ENCODE data around the gene SMAD9.

Gene SMAD9

DNA sequence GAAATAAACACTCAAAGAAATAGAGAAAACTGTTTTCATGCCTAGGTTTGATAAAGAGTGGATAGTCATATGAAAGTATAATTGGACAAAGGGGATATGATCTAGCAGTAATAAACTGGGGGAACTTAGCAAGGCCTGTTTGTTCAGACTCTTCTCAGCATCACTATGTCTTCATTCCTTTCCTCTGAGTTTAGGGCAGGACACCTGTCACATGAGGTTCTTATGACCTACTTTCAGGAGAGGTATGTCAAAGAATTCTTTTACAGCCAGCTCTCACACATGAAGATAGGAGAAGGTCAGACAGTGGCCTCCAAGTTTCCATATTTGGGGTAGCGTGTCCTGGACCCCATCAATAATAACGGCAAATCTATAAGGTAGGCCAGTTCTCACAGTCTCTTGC, 112.4 kb downstream of the SMAD9 start:
- Histone ChIP-seq H2BK5ac (ENCODE audit: low read depth, low read length, poor library complexity, severe bottlenecking) (no peak overlapping the region), H2BK12ac (ENCODE audit: low read length in 2 of 2) (no peak overlapping the region), H3K9me3 (ENCODE audit: control insufficient read depth, low read length) (no peaks in the 10 kb centered on the region), H3K23ac (ENCODE audit: low read length in 2 of 2) (no peak overlapping the region), H3K4me2 (ENCODE audit: low read length, poor library complexity, severe bottlenecking) (no peak overlapping the region), H3K4me3 (ENCODE audit: insufficient read depth in 1 of 2, low read depth in 1 of 2, low read length in 2 of 2) (no peak overlapping the region), H4K91ac (ENCODE audit: low read length) (no peak overlapping the region), H3K79me1 (replicated peaks; ENCODE audit: low read length, poor library complexity, severe bottlenecking) (no peaks in the 10 kb centered on the region), H2AFZ (ENCODE audit: low read depth, low read length) (no peak overlapping the region), H3K36me3 (ENCODE audit: control insufficient read depth in 1 of 2, insufficient read depth in 2 of 2, low read depth in 1 of 2, low read length in 2 of 2) (no peaks in the 10 kb centered on the region), H3K18ac (ENCODE audit: low read depth in 1 of 2, low read length in 2 of 2) (no peak overlapping the region), H3K4ac (ENCODE audit: low read depth in 1 of 2, low read length in 2 of 2) (no peak overlapping the region), H2BK15ac (ENCODE audit: low read depth, poor library complexity, severe bottlenecking) (no peak overlapping the region), H3K27ac (ENCODE audit: low read length, poor library complexity, severe bottlenecking) (no peak overlapping the region), H3K27me3 (ENCODE audit: control insufficient read depth in 1 of 2, insufficient read depth in 1 of 2, low read length in 2 of 2) (peaks cover 24 to 25% of the 10 kb centered on the region in 2 experiments), H3K14ac (ENCODE audit: low read length in 2 of 2) (no peak overlapping the region), H3K4me1 (ENCODE audit: control insufficient read depth, insufficient read depth, low read depth, low read length) (no peaks in the 10 kb centered on the region), H3K9ac (ENCODE audit: low read length) (no peak overlapping the region), H2BK120ac (ENCODE audit: low read depth, low read length) (no peak overlapping the region), H4K8ac (ENCODE audit: low read length) (no peak overlapping the region), H2AK5ac (ENCODE audit: low read length, severe bottlenecking) (no peak overlapping the region)
- 100% methylated on average over 2 of the region's 2 CpGs for WGBS
- DNase-seq, result no peak

DNA sequence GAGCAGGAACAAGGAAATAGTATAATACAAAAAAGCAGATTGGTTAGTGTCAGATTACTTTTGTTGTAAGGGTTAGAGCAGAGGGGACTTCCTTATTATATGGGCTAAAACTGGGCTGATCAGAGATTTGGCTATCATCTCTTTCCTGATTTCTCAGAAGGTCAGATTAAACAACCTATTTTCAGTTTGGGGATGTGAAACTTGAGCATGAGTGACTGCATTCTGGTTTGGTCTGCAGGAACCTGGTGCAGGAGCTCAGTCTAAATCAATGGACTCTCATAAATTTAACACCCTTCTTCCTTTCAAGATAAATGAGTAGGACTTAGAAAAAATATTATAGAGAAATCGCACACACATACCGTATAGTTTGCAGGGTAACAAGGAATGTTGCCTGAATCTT, 113.9 kb downstream of the SMAD9 start:
- H3K18ac ChIP-seq (ENCODE audit: low read depth in 1 of 2, low read length in 2 of 2), result no peak overlapping the region
- no peaks in the 10 kb centered on the region for H3K9me3 ChIP-seq (ENCODE audit: control insufficient read depth, low read length)
- no peak overlapping the region for H2AK5ac ChIP-seq (ENCODE audit: low read length, severe bottlenecking)
- H4K8ac ChIP-seq (ENCODE audit: low read length), result no peak overlapping the region
- H2BK5ac ChIP-seq (ENCODE audit: low read depth, low read length, poor library complexity, severe bottlenecking), result no peak overlapping the region
- H3K14ac ChIP-seq (ENCODE audit: low read length in 2 of 2), result no peak overlapping the region
- 100% methylated on average over 2 of the region's 2 CpGs for WGBS
- H2BK120ac ChIP-seq (ENCODE audit: low read depth, low read length), result no peak overlapping the region
- H3K79me1 ChIP-seq (replicated peaks; ENCODE audit: low read length, poor library complexity, severe bottlenecking), result no peaks in the 10 kb centered on the region
- no peak overlapping the region for H4K91ac ChIP-seq (ENCODE audit: low read length)
- H3K4me1 ChIP-seq (ENCODE audit: control insufficient read depth, insufficient read depth, low read depth, low read length), result no peaks in the 10 kb centered on the region
- no peak overlapping the region for H3K9ac ChIP-seq (ENCODE audit: low read length)
- H2BK15ac ChIP-seq (ENCODE audit: low read depth, poor library complexity, severe bottlenecking), result no peak overlapping the region
- no peaks in the 10 kb centered on the region for H3K36me3 ChIP-seq (ENCODE audit: control insufficient read depth in 1 of 2, insufficient read depth in 2 of 2, low read depth in 1 of 2, low read length in 2 of 2)
- no peak overlapping the region for H2BK12ac ChIP-seq (ENCODE audit: low read length in 2 of 2)
- H3K4me3 ChIP-seq (ENCODE audit: insufficient read depth in 1 of 2, low read depth in 1 of 2, low read length in 2 of 2), result no peak overlapping the region
- no peak for DNase-seq
- no peak overlapping the region for H3K27ac ChIP-seq (ENCODE audit: low read length, poor library complexity, severe bottlenecking)
- H3K23ac ChIP-seq (ENCODE audit: low read length in 2 of 2), result no peak overlapping the region
- H3K4me2 ChIP-seq (ENCODE audit: low read length, poor library complexity, severe bottlenecking), result no peak overlapping the region
- H2AFZ ChIP-seq (ENCODE audit: low read depth, low read length), result no peak overlapping the region
- H3K27me3 ChIP-seq (ENCODE audit: control insufficient read depth in 1 of 2, insufficient read depth in 1 of 2, low read length in 2 of 2), result peaks cover 13 to 18% of the 10 kb centered on the region in 2 experiments
- no peak overlapping the region for H3K4ac ChIP-seq (ENCODE audit: low read depth in 1 of 2, low read length in 2 of 2)

DNA sequence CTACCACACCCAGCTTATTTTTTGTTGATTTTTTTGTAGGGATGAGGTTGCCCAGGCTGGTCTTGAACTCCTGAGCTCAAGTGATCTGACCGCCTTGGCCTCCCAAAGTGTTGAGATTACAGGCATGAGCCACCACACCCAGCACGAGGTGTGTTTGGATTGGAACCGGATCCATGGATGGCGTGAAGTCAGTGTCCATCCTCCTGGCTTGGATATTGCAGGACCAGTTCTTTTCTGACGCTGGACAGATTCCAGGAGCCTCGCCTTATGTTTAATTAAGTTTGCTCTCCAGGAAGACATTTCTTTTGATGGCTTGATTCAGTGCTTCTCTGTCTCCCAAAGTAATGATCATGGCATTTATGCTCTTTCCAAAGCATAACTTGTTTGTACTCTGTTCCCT, 115.5 kb downstream of the SMAD9 start:
- DNase-seq, result no peak
- no peaks in the 10 kb centered on the region for H3K9me3 ChIP-seq (ENCODE audit: control insufficient read depth, low read length)
- no peak overlapping the region for H3K4ac ChIP-seq (ENCODE audit: low read depth in 1 of 2, low read length in 2 of 2)
- no peaks in the 10 kb centered on the region for H3K79me1 ChIP-seq (replicated peaks; ENCODE audit: low read length, poor library complexity, severe bottlenecking)
- H3K4me2 ChIP-seq (ENCODE audit: low read length, poor library complexity, severe bottlenecking), result no peak overlapping the region
- no peak overlapping the region for H3K4me3 ChIP-seq (ENCODE audit: insufficient read depth in 1 of 2, low read depth in 1 of 2, low read length in 2 of 2)
- no peak overlapping the region for H3K23ac ChIP-seq (ENCODE audit: low read length in 2 of 2)
- H2BK12ac ChIP-seq (ENCODE audit: low read length in 2 of 2), result no peak overlapping the region
- no peak overlapping the region for H2BK120ac ChIP-seq (ENCODE audit: low read depth, low read length)
- 99% methylated on average over 6 of the region's 6 CpGs for WGBS
- H3K9ac ChIP-seq (ENCODE audit: low read length), result no peak overlapping the region
- H2AFZ ChIP-seq (ENCODE audit: low read depth, low read length), result no peak overlapping the region
- H3K27me3 ChIP-seq (ENCODE audit: control insufficient read depth in 1 of 2, insufficient read depth in 1 of 2, low read length in 2 of 2), result peaks cover 9 to 17% of the 10 kb centered on the region in 2 experiments
- no peak overlapping the region for H2BK5ac ChIP-seq (ENCODE audit: low read depth, low read length, poor library complexity, severe bottlenecking)
- no peak overlapping the region for H2AK5ac ChIP-seq (ENCODE audit: low read length, severe bottlenecking)
- H4K91ac ChIP-seq (ENCODE audit: low read length), result no peak overlapping the region
- no peak overlapping the region for H3K14ac ChIP-seq (ENCODE audit: low read length in 2 of 2)
- H3K27ac ChIP-seq (ENCODE audit: low read length, poor library complexity, severe bottlenecking), result no peak overlapping the region
- H3K4me1 ChIP-seq (ENCODE audit: control insufficient read depth, insufficient read depth, low read depth, low read length), result no peaks in the 10 kb centered on the region
- H4K8ac ChIP-seq (ENCODE audit: low read length), result no peak overlapping the region
- H3K36me3 ChIP-seq (ENCODE audit: control insufficient read depth in 1 of 2, insufficient read depth in 2 of 2, low read depth in 1 of 2, low read length in 2 of 2), result no peaks in the 10 kb centered on the region
- H3K18ac ChIP-seq (ENCODE audit: low read depth in 1 of 2, low read length in 2 of 2), result no peak overlapping the region
- no peak overlapping the region for H2BK15ac ChIP-seq (ENCODE audit: low read depth, poor library complexity, severe bottlenecking)

DNA sequence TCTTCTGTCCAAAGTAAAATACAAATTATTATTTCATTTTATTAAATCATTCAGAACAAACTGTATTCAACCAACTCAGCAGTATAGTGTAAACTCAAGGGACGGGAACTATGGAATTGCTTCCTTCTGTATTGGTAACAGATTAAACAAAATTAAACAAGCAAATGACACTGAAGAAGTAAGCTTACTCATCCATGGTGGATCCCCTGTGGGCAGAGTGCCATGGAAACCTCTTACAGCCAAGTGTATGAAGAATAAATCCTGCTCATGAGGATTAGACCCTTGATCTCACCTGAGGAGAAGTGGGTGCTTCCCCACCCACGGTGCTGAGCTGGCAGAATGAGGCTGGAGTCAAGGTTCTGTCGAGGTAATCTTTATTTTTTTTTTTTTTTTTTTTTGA, 119.0 kb downstream of the SMAD9 start:
- Histone ChIP-seq H3K27me3 (ENCODE audit: control insufficient read depth in 1 of 2, insufficient read depth in 1 of 2, low read length in 2 of 2) (peaks cover 6 to 12% of the 10 kb centered on the region in 2 experiments), H3K23ac (ENCODE audit: low read length in 2 of 2) (no peak overlapping the region), H3K36me3 (ENCODE audit: control insufficient read depth in 1 of 2, insufficient read depth in 2 of 2, low read depth in 1 of 2, low read length in 2 of 2) (no peaks in the 10 kb centered on the region), H3K4me2 (ENCODE audit: low read length, poor library complexity, severe bottlenecking) (no peak overlapping the region), H4K91ac (ENCODE audit: low read length) (no peak overlapping the region), H3K4me3 (ENCODE audit: insufficient read depth in 1 of 2, low read depth in 1 of 2, low read length in 2 of 2) (no peak overlapping the region), H3K27ac (ENCODE audit: low read length, poor library complexity, severe bottlenecking) (no peak overlapping the region), H2BK12ac (ENCODE audit: low read length in 2 of 2) (no peak overlapping the region), H2AK5ac (ENCODE audit: low read length, severe bottlenecking) (no peak overlapping the region), H3K14ac (ENCODE audit: low read length in 2 of 2) (no peak overlapping the region), H2AFZ (ENCODE audit: low read depth, low read length) (no peak overlapping the region), H3K79me1 (replicated peaks; ENCODE audit: low read length, poor library complexity, severe bottlenecking) (no peaks in the 10 kb centered on the region), H2BK120ac (ENCODE audit: low read depth, low read length) (no peak overlapping the region), H3K9me3 (ENCODE audit: control insufficient read depth, low read length) (no peaks in the 10 kb centered on the region), H2BK5ac (ENCODE audit: low read depth, low read length, poor library complexity, severe bottlenecking) (no peak overlapping the region), H2BK15ac (ENCODE audit: low read depth, poor library complexity, severe bottlenecking) (no peak overlapping the region), H3K4ac (ENCODE audit: low read depth in 1 of 2, low read length in 2 of 2) (no peak overlapping the region), H3K9ac (ENCODE audit: low read length) (no peak overlapping the region), H3K4me1 (ENCODE audit: control insufficient read depth, insufficient read depth, low read depth, low read length) (no peaks in the 10 kb centered on the region), H4K8ac (ENCODE audit: low read length) (no peak overlapping the region), H3K18ac (ENCODE audit: low read depth in 1 of 2, low read length in 2 of 2) (no peak overlapping the region)
- no peak for DNase-seq
- 0% methylated on average over 1 of the region's 3 CpGs for WGBS
